Ishikawa (cell line): Measurements from ENCODE around the gene LRRC74B.

Experiments
- CEBPB ChIP-seq: IDR thresholded peaks from 2 replicates; pipeline ENCODE4 v1.6.1; 2012
- CREB1 ChIP-seq: IDR thresholded peaks from 2 replicates; pipeline ENCODE4 v1.6.1; 2012; ENCODE audit warnings: low read depth
- EGR1 ChIP-seq: IDR thresholded peaks from 2 replicates; pipeline ENCODE4 v1.6.1; 2012
- EP300 ChIP-seq: IDR thresholded peaks from 2 replicates; pipeline ENCODE4 v1.6.1; 2012; ENCODE audit warnings: borderline replicate concordance
- FOXM1 ChIP-seq: IDR thresholded peaks from 2 replicates; pipeline ENCODE4 v1.6.1; 2012; ENCODE audit warnings: low read depth, borderline replicate concordance
- NFIC ChIP-seq: IDR thresholded peaks from 2 replicates; pipeline ENCODE4 v1.6.1; 2012
- RAD21 ChIP-seq: IDR thresholded peaks from 2 replicates; pipeline ENCODE4 v1.6.1; 2012; ENCODE audit warnings: low read depth
- TAF1 ChIP-seq: IDR thresholded peaks from 2 replicates; pipeline ENCODE4 v1.6.1; 2012; ENCODE audit warnings: low read depth, mild to moderate bottlenecking
- TCF12 ChIP-seq: IDR thresholded peaks from 2 replicates; pipeline ENCODE4 v1.6.1; 2012; ENCODE audit warnings: low read depth
- TEAD4 ChIP-seq: IDR thresholded peaks from 2 replicates; pipeline ENCODE4 v1.6.1; 2012
- YY1 ChIP-seq: IDR thresholded peaks from 2 replicates; pipeline ENCODE4 v1.6.1; 2012; ENCODE audit warnings: low read depth
- ZBTB7A ChIP-seq: IDR thresholded peaks from 2 replicates; pipeline ENCODE4 v1.6.1; 2012; ENCODE audit warnings: low read depth
- TF ChIP-seq, protein P1 (sequence below): IDR thresholded peaks from 2 replicates; pipeline ENCODE4 v1.6.1; 2012
- TF ChIP-seq, protein P2 (sequence below): IDR thresholded peaks from 2 replicates; pipeline ENCODE4 v1.6.1; 2012; ENCODE audit warnings: low read depth, mild to moderate bottlenecking
- TF ChIP-seq, protein P3 (sequence below): IDR thresholded peaks from 2 replicates; pipeline ENCODE4 v1.6.1; 2012

The LRRC74B gene, protein sequence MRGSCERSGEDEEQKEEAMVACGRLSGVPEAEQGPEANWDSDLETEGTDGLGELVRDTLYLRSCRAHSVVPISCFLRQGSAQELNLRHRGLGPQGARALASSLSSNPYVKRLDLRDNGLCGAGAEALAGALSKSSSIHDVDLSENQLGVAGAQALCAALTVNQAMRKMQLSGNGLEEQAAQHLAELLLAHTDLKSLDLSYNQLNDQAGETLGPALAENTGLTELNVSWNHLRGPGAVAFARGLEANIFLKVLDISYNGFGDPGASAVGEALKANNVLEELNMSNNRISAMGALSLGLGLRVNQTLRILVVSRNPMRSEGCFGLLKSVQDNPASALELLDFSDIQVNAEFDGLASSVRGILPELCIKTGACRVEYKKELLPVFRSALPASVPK

DNA sequence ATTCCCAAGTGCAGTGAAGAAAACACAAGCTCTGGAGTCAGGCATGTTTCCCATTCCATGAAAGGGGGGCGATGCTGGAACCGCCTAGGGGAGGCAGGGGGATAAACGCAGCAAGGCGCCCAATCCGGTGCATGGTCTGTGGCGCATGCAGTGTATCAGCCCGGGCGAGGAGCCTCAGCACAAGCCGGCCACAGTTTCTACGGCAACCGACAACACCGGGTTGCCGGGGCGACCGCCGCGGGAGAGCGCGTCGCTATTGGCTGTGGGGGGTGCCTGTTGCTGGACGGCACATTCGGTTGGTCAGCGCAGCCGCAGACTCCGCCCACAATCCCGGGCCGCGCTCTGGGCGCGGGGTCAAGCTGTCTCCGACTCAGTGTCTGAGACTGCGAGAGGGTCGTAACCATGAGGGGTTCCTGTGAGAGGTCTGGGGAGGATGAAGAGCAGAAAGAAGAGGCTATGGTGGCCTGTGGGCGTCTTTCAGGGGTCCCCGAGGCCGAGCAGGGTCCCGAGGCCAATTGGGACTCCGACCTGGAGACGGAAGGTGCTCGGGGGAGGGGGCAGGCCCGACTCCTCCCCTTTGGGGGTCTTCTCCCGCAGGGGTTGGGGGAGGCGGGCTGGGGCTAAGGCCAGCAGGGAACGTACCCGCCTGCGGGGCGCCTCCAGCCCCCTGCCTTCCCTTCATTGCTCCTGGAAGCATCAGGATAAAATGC is at the start of gene LRRC74B:
Gene LRRC74B, plus strand, starts transcription at position 362 of the 710 bp plus-strand sequence. Its CDS starts 41 bp downstream, at position 403.
- TF ChIP-seq TCF12, result no peak
- TF ChIP-seq, protein P1, sequence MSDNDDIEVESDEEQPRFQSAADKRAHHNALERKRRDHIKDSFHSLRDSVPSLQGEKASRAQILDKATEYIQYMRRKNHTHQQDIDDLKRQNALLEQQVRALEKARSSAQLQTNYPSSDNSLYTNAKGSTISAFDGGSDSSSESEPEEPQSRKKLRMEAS, result peak; percentile 51
- no peak for TF ChIP-seq CREB1
- TF ChIP-seq EP300, result no peak
- no peak; the same call in 1 of the 2 replicates for TF ChIP-seq ZBTB7A
- peak; percentile 79 for TF ChIP-seq FOXM1

DNA sequence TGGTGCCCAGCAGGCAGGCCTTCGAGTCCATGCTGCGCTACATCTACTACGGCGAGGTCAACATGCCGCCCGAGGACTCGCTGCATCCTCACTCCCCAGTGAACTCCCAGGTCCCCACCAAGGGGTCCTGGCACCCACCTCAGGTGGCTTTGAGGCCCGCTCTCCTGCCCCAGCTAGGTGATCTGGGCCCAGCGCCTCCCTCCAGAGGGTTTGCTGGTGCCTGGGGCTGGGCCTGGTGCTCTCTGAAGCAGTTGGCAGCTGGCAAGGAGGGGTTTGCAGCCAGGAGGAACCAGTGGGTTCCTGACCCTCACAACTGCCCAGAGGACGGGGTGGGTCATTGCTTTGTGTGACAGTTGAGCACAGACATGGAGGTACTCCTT is 49.7 kb upstream of the LRRC74B start:
- no peak for TF ChIP-seq TEAD4
- no peak for TF ChIP-seq ZBTB7A
- TF ChIP-seq RAD21, result no peak
- TF ChIP-seq TAF1, result no peak
- TF ChIP-seq EGR1, result no peak
- no peak for TF ChIP-seq FOXM1
- TF ChIP-seq, protein P2, sequence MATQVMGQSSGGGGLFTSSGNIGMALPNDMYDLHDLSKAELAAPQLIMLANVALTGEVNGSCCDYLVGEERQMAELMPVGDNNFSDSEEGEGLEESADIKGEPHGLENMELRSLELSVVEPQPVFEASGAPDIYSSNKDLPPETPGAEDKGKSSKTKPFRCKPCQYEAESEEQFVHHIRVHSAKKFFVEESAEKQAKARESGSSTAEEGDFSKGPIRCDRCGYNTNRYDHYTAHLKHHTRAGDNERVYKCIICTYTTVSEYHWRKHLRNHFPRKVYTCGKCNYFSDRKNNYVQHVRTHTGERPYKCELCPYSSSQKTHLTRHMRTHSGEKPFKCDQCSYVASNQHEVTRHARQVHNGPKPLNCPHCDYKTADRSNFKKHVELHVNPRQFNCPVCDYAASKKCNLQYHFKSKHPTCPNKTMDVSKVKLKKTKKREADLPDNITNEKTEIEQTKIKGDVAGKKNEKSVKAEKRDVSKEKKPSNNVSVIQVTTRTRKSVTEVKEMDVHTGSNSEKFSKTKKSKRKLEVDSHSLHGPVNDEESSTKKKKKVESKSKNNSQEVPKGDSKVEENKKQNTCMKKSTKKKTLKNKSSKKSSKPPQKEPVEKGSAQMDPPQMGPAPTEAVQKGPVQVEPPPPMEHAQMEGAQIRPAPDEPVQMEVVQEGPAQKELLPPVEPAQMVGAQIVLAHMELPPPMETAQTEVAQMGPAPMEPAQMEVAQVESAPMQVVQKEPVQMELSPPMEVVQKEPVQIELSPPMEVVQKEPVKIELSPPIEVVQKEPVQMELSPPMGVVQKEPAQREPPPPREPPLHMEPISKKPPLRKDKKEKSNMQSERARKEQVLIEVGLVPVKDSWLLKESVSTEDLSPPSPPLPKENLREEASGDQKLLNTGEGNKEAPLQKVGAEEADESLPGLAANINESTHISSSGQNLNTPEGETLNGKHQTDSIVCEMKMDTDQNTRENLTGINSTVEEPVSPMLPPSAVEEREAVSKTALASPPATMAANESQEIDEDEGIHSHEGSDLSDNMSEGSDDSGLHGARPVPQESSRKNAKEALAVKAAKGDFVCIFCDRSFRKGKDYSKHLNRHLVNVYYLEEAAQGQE, result no peak
- TF ChIP-seq, protein P1, result no peak
- TF ChIP-seq EP300, result no peak
- TF ChIP-seq NFIC, result no peak
- no peak for TF ChIP-seq TCF12
- TF ChIP-seq YY1, result no peak
- TF ChIP-seq CEBPB, result no peak
- TF ChIP-seq, protein P3, sequence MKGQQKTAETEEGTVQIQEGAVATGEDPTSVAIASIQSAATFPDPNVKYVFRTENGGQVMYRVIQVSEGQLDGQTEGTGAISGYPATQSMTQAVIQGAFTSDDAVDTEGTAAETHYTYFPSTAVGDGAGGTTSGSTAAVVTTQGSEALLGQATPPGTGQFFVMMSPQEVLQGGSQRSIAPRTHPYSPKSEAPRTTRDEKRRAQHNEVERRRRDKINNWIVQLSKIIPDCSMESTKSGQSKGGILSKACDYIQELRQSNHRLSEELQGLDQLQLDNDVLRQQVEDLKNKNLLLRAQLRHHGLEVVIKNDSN, result no peak
- no peak for TF ChIP-seq CREB1

DNA sequence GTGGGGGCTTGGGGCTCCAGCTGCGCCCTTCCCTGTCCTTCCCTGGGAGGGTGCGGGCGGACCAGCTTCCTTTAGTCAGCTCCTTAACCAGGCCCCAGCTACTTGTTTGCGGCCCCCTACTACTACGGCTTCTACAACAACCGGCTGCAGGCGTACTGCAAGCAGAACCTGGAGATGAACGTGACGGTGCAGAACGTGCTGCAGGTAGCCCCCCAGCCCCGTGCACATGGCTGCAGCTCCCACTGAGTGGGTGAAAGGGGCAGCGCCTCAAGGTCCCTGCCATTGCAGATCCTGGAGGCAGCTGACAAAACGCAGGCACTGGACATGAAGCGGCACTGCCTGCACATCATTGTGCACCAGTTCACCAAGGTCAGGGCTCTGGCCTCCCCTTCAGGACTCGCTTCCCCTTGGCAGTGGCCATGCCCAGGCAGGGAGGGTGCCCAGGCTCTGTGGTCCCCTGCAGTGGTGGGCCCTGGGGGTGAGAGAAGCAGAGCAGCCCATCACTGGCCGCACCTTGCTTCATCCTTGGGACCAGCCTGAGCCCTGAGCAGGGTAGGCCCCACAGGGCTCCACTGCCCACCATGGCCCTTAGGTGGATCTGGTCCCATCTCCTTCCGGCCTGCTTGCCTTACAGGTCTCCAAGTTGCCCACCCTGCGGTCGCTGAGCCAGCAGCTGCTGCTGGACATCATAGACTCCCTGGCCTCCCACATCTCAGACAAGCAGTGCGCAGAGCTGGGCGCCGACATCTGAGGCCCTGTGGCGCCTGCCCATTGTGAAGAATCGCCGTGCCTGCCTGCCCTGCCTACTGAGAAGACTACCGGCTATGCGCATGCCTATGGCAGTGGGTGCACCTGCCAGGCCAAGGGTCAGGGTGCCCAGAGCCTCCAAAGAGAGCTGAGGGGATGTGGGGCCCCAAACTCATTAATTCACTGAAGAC is 48.9 kb upstream of the LRRC74B start:
- TF ChIP-seq, protein P2, result no peak
- no peak for TF ChIP-seq TEAD4
- TF ChIP-seq ZBTB7A, result no peak

DNA sequence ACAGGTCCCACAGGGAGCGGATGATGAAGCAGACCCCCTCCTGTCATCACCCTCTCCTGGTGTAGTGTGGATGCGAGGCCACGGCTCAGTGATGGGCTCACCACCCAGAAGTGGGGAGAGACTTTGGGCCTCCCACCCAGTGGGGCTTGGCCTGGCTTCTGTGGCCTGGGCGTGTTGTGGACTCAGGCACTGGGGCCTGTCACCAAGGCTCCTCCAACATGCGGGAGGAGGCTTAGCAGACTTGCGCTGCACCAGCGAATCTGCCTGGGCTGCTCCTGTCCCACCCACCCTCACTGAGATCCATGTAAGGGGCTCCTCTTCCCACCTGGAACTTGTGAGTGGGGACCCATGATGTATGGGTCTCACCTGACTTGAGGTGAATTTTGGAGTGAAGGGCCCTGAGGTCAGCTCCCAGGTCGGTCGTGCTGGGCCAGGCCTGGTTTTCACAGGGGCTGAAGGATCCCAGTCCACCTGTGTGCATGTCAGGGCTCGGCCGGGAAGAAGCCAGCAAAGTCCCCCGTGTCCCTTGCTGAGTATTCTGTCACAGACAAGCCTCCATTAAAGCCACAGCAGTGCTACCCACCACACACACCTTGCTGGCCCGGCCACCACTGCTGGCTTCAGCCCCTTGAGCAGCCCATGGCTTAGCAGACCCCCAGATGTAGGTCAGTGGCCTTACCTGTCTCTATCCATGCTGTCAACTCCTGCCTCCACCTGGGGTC is 48.0 kb upstream of the LRRC74B start:
- TF ChIP-seq, protein P3, result no peak
- no peak for TF ChIP-seq RAD21
- TF ChIP-seq, protein P1, result no peak
- no peak for TF ChIP-seq TEAD4
